GM23338 (cell line): ENCODE results near the gene DTX1. TPM values are rescaled to one million over a fixed set of nuclear protein-coding genes. Genes with fewer than 3 reads are reported as not detected.

ENCODE experiments used
- ATAC-seq: fragments of 200-7000 bp; cut with Tn5 transposase; 3 replicates; pipeline ENCODE4 v1.9.1; 2020
- DNase-seq: peaks from one replicate; pipeline ENCODE4 v3.0.0-alpha.2; 2015; ENCODE audit warnings: low spot score
- H2AFZ ChIP-seq: fragments of 200-600 bp; sonication (generic); 2 replicates; pipeline ENCODE4 v1.8.0; 2016; ENCODE audit warnings: antibody characterized with exemption, mild to moderate bottlenecking, moderate library complexity
- H3F3A ChIP-seq: fragments of 200-600 bp; sonication (generic); replicated peaks from 2 replicates; pipeline ENCODE4 v1.8.0; 2017; ENCODE audit warnings: antibody characterized with exemption, mixed run types, low read depth
- H3K27ac ChIP-seq: fragments of 200-600 bp; sonication (generic); 2 replicates; pipeline ENCODE4 v1.6.1; 2016; ENCODE audit warnings: low read depth
- H3K27me3 ChIP-seq: fragments of 200-600 bp; sonication (generic); 2 replicates; pipeline ENCODE4 v1.8.0; 2016; ENCODE audit warnings: mild to moderate bottlenecking, mixed run types, moderate library complexity; ENCODE audit not compliant: insufficient read depth
- H3K36me3 ChIP-seq: fragments of 200-600 bp; sonication (generic); 2 replicates; pipeline ENCODE4 v1.8.0; 2016; ENCODE audit warnings: mild to moderate bottlenecking; ENCODE audit not compliant: insufficient read depth
- H3K4me1 ChIP-seq: fragments of 200-600 bp; sonication (generic); 2 replicates; pipeline ENCODE4 v1.8.0; 2016; ENCODE audit warnings: mild to moderate bottlenecking, moderate library complexity; ENCODE audit not compliant: insufficient read depth
- H3K4me2 ChIP-seq: fragments of 200-600 bp; sonication (generic); 2 replicates; pipeline ENCODE4 v1.7.1; 2017; ENCODE audit warnings: mixed run types
- H3K4me3 ChIP-seq: fragments of 200-600 bp; sonication (generic); 2 replicates; pipeline ENCODE4 v1.6.1; 2016; ENCODE audit warnings: mixed run types
- H3K79me2 ChIP-seq: fragments of 200-600 bp; sonication (generic); replicated peaks from 2 replicates; pipeline ENCODE4 v1.8.0; 2017; ENCODE audit warnings: mild to moderate bottlenecking; ENCODE audit not compliant: insufficient read depth
- H3K9me2 ChIP-seq: fragments of 200-600 bp; sonication (generic); 2 replicates; pipeline ENCODE4 v1.8.0; 2017; ENCODE audit not compliant: insufficient read depth
- H4K20me1 ChIP-seq: fragments of 200-600 bp; sonication (generic); replicated peaks from 2 replicates; pipeline ENCODE4 v1.8.0; 2017; ENCODE audit warnings: mild to moderate bottlenecking; ENCODE audit not compliant: insufficient read depth
- H3K27ac Mint-ChIP-seq: 2 replicates; pipeline ENCODE4 v1.8.0; 2020; ENCODE audit warnings: inconsistent platforms, mild to moderate bottlenecking, moderate library complexity, mixed read lengths
- H3K27me3 Mint-ChIP-seq: 3 replicates; pipeline ENCODE4 v1.8.0; 2022; ENCODE audit warnings: low read depth, mild to moderate bottlenecking, moderate library complexity, mixed read lengths, inconsistent platforms; ENCODE audit not compliant: insufficient read depth, poor library complexity
- H3K36me3 Mint-ChIP-seq: 3 replicates; pipeline ENCODE4 v1.8.0; 2021; ENCODE audit warnings: low read depth, mild to moderate bottlenecking, inconsistent platforms, moderate library complexity, mixed read lengths
- H3K4me1 Mint-ChIP-seq: 3 replicates; pipeline ENCODE4 v1.8.0; 2020; ENCODE audit warnings: mild to moderate bottlenecking, inconsistent platforms, mixed read lengths
- H3K4me3 Mint-ChIP-seq: 3 replicates; pipeline ENCODE4 v1.8.0; 2021; ENCODE audit warnings: moderate library complexity, mild to moderate bottlenecking, inconsistent platforms, mixed read lengths
- H3K9me3 Mint-ChIP-seq: 3 replicates; pipeline ENCODE4 v1.8.0; 2020; ENCODE audit warnings: moderate library complexity, mild to moderate bottlenecking, inconsistent platforms, mixed read lengths
- CREB1 ChIP-seq: fragments of 250-450 bp; sonication (Bioruptor Pico); IDR thresholded peaks from 2 replicates; pipeline ENCODE4 v1.5.0; 2020; ENCODE audit warnings: low read depth, mild to moderate bottlenecking, moderate library complexity
- CTCF ChIP-seq, 2 experiments: fragments of 200-600 bp in 1 of 2; sonication (generic) in 1 of 2; conservative IDR thresholded peaks; 2 replicates each; pipeline versions ENCODE4 v1.5.1 to v1.6.1; 2016 to 2017; ENCODE audit warnings: antibody characterized with exemption in 2 of 2, low read depth in 2 of 2, mild to moderate bottlenecking in 2 of 2, moderate library complexity in 1 of 2
- ETS1 ChIP-seq: IDR thresholded peaks from 2 replicates; pipeline ENCODE4 v1.6.1; 2016; ENCODE audit warnings: antibody characterized with exemption
- EZH2 ChIP-seq: fragments of 200-600 bp; sonication (generic); IDR thresholded peaks from one replicate; pipeline ENCODE4 v1.8.0; 2017; ENCODE audit warnings: antibody characterized with exemption, mild to moderate bottlenecking, low read depth; ENCODE audit not compliant: unreplicated experiment
- EZH2phosphoT487 ChIP-seq: fragments of 200-600 bp; sonication (generic); IDR thresholded peaks from one replicate; pipeline ENCODE4 v1.8.1; 2018; ENCODE audit warnings: antibody characterized with exemption; ENCODE audit not compliant: unreplicated experiment
- JUNB ChIP-seq: IDR thresholded peaks from one replicate; pipeline ENCODE4 v1.6.1; 2016; ENCODE audit warnings: antibody characterized with exemption; ENCODE audit not compliant: unreplicated experiment
- NANOG ChIP-seq: IDR thresholded peaks from 2 replicates; pipeline ENCODE4 v1.6.1; 2016; ENCODE audit warnings: antibody characterized with exemption, borderline replicate concordance
- POLR2AphosphoS5 ChIP-seq: IDR thresholded peaks from 2 replicates; pipeline ENCODE4 v1.6.1; 2016; ENCODE audit warnings: antibody characterized with exemption, low read depth
- REST ChIP-seq: IDR thresholded peaks from one replicate; pipeline ENCODE4 v1.6.1; 2018; ENCODE audit warnings: antibody characterized with exemption; ENCODE audit not compliant: unreplicated experiment
- STAT1 ChIP-seq: IDR thresholded peaks from one replicate; pipeline ENCODE4 v1.6.1; 2016; ENCODE audit warnings: antibody characterized with exemption; ENCODE audit not compliant: unreplicated experiment
- ZNF114 ChIP-seq: fragments of 250-450 bp; sonication (Bioruptor Pico); IDR thresholded peaks from 2 replicates; pipeline ENCODE4 v1.5.0; 2020; ENCODE audit warnings: mild to moderate bottlenecking, moderate library complexity
- ZNF331 ChIP-seq: fragments of 250-450 bp; sonication (Bioruptor Pico); IDR thresholded peaks from 2 replicates; pipeline ENCODE4 v1.5.0; 2020; ENCODE audit warnings: low read depth, mild to moderate bottlenecking, moderate library complexity
- polyA plus RNA-seq: library from polyadenylated mRNA; unstranded; fragments of >200 nt; fragmentation: Nextera tagmentation; extraction: Ambion mirVana; gene quantifications from 2 replicates; pipeline ENCODE4 v1.2.1, GENCODE V29; 2016
- total RNA-seq: library from RNA; depleted of rRNA; stranded (reverse); fragments of >200 nt; shearing (Covaris generic); gene quantifications from 2 replicates; pipeline ENCODE4 v1.2.3, GENCODE V29; 2014
- TF ChIP-seq, protein P1 (sequence below): fragments of 250-450 bp; sonication (Bioruptor Pico); IDR thresholded peaks from 2 replicates; pipeline ENCODE4 v1.5.0; 2020; ENCODE audit warnings: mild to moderate bottlenecking, moderate library complexity

DTX1 gene
- total and polyA plus RNA-seq, 2 experiments from 2014 or later: 1.6 to 9.0 TPM

- no peaks in the 10 kb centered on the region; the same call in 2 of the 3 replicates for H3K9me3 Mint-ChIP-seq
- Histone ChIP-seq H3K9me2 (no peaks in the 10 kb centered on the region), H3K4me2 (no peak overlapping the region), H4K20me1 (no peaks in the 10 kb centered on the region), H3K36me3 (no peaks in the 10 kb centered on the region), H3K4me3 (no peak overlapping the region), H2AFZ (no peak overlapping the region), H3K27me3 (no peaks in the 10 kb centered on the region), H3K4me1 (no peaks in the 10 kb centered on the region), H3F3A (no peaks in the 10 kb centered on the region), H3K79me2 (no peaks in the 10 kb centered on the region), H3K27ac (no peak overlapping the region)
- H3K27me3 Mint-ChIP-seq: peaks cover 8% of the 10 kb centered on the region
- H3K36me3 Mint-ChIP-seq: peaks cover 3% of the 10 kb centered on the region; the same call in 1 of the 3 replicates
- H3K27ac Mint-ChIP-seq: no peak overlapping the region
- no peak overlapping the region for H3K4me3 Mint-ChIP-seq
- peaks cover 6% of the 10 kb centered on the region; the same call in 2 of the 3 replicates for H3K4me1 Mint-ChIP-seq
- DNase-seq (no peak), ATAC-seq (no peak)
- TF ChIP-seq POLR2AphosphoS5 (no peak), CTCF (conservative IDR thresholded peaks at IDR 0.05; ENCODE audit: low read depth in 2 of 2) (no peak), CREB1 (CRISPR knock-in tag) (no peak), EZH2 (no peak), ETS1 (no peak), EZH2phosphoT487 (no peak), REST (no peak), JUNB (no peak), NANOG (no peak), STAT1 (no peak), ZNF331 (no peak), ZNF114 (CRISPR knock-in tag) (no peak)
- TF ChIP-seq, protein P1, sequence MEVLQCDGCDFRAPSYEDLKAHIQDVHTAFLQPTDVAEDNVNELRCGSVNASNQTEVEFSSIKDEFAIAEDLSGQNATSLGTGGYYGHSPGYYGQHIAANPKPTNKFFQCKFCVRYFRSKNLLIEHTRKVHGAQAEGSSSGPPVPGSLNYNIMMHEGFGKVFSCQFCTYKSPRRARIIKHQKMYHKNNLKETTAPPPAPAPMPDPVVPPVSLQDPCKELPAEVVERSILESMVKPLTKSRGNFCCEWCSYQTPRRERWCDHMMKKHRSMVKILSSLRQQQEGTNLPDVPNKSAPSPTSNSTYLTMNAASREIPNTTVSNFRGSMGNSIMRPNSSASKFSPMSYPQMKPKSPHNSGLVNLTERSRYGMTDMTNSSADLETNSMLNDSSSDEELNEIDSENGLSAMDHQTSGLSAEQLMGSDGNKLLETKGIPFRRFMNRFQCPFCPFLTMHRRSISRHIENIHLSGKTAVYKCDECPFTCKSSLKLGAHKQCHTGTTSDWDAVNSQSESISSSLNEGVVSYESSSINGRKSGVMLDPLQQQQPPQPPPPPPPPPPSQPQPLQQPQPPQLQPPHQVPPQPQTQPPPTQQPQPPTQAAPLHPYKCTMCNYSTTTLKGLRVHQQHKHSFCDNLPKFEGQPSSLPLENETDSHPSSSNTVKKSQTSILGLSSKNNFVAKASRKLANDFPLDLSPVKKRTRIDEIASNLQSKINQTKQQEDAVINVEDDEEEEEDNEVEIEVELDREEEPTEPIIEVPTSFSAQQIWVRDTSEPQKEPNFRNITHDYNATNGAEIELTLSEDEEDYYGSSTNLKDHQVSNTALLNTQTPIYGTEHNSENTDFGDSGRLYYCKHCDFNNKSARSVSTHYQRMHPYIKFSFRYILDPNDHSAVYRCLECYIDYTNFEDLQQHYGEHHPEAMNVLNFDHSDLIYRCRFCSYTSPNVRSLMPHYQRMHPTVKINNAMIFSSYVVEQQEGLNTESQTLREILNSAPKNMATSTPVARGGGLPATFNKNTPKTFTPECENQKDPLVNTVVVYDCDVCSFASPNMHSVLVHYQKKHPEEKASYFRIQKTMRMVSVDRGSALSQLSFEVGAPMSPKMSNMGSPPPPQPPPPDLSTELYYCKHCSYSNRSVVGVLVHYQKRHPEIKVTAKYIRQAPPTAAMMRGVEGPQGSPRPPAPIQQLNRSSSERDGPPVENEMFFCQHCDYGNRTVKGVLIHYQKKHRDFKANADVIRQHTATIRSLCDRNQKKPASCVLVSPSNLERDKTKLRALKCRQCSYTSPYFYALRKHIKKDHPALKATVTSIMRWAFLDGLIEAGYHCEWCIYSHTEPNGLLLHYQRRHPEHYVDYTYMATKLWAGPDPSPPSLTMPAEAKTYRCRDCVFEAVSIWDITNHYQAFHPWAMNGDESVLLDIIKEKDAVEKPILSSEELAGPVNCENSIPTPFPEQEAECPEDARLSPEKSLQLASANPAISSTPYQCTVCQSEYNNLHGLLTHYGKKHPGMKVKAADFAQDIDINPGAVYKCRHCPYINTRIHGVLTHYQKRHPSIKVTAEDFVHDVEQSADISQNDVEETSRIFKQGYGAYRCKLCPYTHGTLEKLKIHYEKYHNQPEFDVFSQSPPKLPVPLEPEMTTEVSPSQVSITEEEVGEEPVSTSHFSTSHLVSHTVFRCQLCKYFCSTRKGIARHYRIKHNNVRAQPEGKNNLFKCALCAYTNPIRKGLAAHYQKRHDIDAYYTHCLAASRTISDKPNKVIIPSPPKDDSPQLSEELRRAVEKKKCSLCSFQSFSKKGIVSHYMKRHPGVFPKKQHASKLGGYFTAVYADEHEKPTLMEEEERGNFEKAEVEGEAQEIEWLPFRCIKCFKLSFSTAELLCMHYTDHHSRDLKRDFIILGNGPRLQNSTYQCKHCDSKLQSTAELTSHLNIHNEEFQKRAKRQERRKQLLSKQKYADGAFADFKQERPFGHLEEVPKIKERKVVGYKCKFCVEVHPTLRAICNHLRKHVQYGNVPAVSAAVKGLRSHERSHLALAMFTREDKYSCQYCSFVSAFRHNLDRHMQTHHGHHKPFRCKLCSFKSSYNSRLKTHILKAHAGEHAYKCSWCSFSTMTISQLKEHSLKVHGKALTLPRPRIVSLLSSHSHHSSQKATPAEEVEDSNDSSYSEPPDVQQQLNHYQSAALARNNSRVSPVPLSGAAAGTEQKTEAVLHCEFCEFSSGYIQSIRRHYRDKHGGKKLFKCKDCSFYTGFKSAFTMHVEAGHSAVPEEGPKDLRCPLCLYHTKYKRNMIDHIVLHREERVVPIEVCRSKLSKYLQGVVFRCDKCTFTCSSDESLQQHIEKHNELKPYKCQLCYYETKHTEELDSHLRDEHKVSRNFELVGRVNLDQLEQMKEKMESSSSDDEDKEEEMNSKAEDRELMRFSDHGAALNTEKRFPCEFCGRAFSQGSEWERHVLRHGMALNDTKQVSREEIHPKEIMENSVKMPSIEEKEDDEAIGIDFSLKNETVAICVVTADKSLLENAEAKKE: no peak
Observed at GRCh38 chr12:113109872-113110599, 53.5 kb downstream of the DTX1 start.
